ENCODE measurements around the gene TNIK. TPM values are rescaled to one million over a fixed set of nuclear protein-coding genes. Genes with fewer than 3 reads are reported as not detected.
A peak's percentile ranks its signal among the peaks of the same experiment; 100 is the strongest.

Gene TNIK
- total RNA-seq, 1 experiment from 2014 or later = 14.8 TPM

DNA sequence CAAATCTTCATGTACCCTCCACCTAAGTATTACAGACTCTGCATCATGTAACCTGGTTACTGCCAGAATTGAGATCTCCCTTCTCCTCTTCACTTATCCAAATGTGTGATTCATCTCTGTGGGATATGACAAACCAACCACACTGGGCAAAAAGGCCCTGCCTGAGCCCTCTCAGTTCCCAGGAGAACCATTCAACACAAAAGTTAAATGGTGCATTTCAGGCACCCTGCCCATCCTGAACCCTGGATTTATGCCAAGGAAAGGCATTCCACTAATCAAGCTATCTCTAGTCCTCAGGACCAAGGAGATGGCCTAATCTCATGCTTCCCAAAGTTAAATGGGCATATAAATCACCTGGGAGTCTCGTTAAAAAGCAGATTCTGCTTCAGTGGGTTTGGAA is 108.5 kb downstream of the TNIK start:
- H3K27me3 ChIP-seq = no peaks in the 10 kb centered on the region
- no peaks in the 10 kb centered on the region for H3K36me3 ChIP-seq
- H3K27ac ChIP-seq = no peak overlapping the region
- peak; percentile 51 to 66 for DNase-seq
- no peak overlapping the region for H3K4me3 ChIP-seq
- peaks cover 36% of the 10 kb centered on the region for H3K4me1 ChIP-seq
- no peaks in the 10 kb centered on the region for H3K9me3 ChIP-seq (replicated peaks)

DNA sequence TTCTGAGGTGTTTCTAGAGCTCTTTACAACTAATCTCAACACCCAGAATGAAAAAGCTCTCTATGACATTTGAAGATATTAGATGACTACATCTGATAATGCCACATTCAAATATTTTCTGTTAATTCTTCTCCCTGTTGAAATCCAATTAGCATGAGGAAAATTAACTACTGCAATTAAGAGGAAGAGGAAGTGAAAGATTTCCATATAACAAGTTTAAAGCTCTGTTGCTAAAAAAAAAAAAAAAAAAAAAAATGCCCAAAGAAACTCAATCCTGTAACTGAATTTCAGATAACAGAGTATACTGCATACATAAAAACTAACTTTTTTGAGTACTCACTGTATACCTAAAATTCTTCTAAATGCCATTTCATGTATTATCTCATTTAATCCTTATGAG is 109.8 kb downstream of the TNIK start:
- H3K27ac ChIP-seq = no peak overlapping the region
- no peak overlapping the region for H3K4me3 ChIP-seq
- peaks cover 37% of the 10 kb centered on the region for H3K4me1 ChIP-seq
- no peaks in the 10 kb centered on the region for H3K9me3 ChIP-seq (replicated peaks)
- H3K36me3 ChIP-seq = no peaks in the 10 kb centered on the region
- H3K27me3 ChIP-seq = no peaks in the 10 kb centered on the region
- DNase-seq = no peak

DNA sequence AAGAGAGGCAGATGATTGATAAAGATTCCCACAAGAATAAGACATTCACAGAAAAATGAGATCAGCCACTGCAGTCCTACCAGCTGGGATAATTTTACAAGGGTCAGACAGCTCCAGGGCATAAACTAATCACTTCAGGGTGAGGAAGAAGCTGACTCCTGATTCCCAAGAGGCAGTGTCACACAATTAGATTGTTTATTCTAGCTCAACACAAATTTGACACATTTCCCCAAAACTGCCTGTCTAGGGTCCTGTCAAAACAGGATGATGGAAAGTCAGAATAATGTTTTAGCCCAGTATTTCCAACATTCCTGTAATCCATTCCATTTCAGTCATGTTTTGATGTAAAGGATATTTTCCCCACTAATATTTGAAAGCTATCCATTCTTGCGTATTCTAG is 110.8 kb downstream of the TNIK start:
- H3K9me3 ChIP-seq (replicated peaks) = no peaks in the 10 kb centered on the region
- H3K36me3 ChIP-seq = no peaks in the 10 kb centered on the region
- no peaks in the 10 kb centered on the region for H3K27me3 ChIP-seq
- peak; percentile 42 to 69 for DNase-seq
- H3K4me1 ChIP-seq = peaks cover 37% of the 10 kb centered on the region
- H3K4me3 ChIP-seq = no peak overlapping the region
- no peak overlapping the region for H3K27ac ChIP-seq

DNA sequence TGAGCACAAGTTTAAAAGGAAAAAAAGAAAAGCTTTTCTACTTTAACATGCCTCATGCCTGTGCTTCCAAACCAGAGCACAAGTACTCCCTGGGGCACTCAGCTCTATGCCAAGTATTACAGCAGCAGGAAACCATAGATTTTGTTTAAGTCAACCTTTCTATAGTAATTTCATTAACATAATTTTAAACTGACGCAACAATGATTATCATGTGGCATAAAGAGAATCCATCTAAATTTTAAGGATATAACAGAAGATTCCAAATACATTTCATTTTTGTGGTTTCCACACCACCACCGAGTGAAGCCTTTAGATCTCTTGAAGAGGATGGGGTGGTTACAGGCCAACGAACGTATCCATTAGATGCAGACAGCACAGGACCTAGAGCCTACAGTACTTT is 112.1 kb downstream of the TNIK start:
- no peaks in the 10 kb centered on the region for H3K9me3 ChIP-seq (replicated peaks)
- H3K27ac ChIP-seq = 0 out of 2 replicates have a peak overlapping the region, but pooled peaks have one; percentile 1
- no peaks in the 10 kb centered on the region for H3K36me3 ChIP-seq
- no peaks in the 10 kb centered on the region for H3K27me3 ChIP-seq
- H3K4me1 ChIP-seq = peaks cover 37% of the 10 kb centered on the region
- no peak for DNase-seq
- H3K4me3 ChIP-seq = no peak overlapping the region

DNA sequence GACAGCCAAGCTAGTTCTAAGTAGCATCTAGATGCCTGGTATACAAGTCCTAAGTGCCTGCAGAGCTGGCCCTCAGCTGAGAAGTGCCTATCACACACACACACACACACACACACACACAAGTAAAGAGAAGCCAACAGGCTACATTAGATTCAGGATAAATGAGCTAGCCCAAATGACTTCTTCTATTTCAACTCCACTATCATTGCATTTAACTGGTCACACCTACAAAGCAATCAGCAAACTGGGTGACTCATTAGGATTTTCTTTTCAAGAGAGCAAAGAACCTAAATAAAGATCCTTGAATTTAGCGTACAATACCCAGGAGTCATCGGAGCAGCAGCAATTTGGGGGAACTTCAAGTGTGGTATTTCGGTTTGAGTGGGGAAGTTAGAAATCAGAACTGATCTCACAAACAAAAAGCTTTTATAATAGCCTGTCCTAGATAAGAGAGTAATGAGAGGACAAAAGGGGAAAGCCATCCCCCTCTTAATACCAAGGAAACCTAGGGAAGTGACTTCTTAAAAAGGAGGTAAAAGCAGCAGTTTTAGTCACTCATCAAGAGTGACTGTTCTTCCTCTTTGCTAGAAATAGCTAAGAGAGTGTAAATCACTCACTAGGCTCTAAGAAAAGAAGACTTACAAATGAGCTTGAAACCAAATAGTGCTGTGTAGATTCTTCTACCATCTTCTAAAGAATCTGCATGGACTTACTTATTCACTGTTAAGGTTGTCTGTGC is 112.7 kb downstream of the TNIK start:
- Histone ChIP-seq H3K4me3 (no peak overlapping the region), H3K9me3 (replicated peaks) (no peaks in the 10 kb centered on the region), H3K27ac (0 out of 2 replicates have a peak overlapping the region, but pooled peaks have one; percentile 1), H3K36me3 (no peaks in the 10 kb centered on the region), H3K4me1 (peaks cover 37% of the 10 kb centered on the region), H3K27me3 (no peaks in the 10 kb centered on the region)
- DNase-seq = no peak

DNA sequence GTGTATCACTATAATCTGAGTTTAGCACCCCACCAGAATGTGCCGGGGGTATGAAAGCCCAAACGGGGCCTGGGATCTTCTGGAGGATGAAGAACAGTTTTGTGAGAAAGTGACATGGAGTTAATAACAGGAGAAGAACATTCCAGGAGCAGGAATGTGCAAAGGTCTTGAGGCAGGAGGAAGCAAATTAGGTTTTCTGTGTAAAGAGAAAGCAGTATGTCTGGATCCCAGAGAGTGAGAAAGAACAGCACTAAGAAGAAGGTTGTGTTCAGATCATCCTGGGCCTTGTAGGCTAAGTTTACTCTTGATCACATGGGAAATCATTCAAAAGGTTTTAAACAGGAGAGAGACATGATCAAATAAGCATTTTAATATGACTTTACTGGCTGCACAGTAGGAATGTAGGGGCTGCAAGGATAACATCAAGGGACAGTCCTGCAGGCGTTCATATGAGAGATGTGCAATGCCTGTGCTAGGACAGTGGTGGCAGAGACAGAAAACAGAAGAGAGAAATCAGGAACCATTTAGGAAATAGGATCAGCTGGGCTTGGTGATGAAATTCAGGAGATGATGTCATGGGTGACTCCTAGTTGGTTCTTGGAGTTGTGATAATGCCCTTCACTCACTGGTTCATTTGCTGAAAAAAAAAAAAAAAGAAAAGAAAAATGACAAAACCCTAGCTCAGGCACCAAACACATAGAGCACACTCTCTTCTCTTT is 113.5 kb downstream of the TNIK start:
- Histone ChIP-seq H3K4me1 (peaks cover 35% of the 10 kb centered on the region), H3K36me3 (no peaks in the 10 kb centered on the region), H3K27ac (no peak overlapping the region), H3K4me3 (no peak overlapping the region), H3K27me3 (no peaks in the 10 kb centered on the region), H3K9me3 (replicated peaks) (no peaks in the 10 kb centered on the region)
- DNase-seq = no peak

DNA sequence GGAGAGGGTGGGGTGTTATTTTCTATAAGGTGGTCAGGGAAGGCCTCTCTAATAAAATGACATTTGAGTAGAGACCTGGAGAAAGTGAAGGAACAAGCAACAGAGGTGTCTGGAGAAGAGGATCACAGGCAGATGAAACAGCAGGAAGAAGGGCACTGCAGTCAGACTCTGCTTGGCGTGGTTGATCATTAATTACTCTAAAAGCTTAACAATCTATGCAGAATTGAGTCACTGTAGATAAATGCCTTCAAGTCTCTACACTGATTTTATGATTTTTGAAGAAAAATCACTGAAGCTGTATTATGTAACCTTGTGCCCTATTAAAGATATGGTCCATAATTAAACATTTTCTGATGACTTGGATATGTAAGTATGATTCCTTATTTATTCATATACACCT is 114.2 kb downstream of the TNIK start:
- no peaks in the 10 kb centered on the region for H3K27me3 ChIP-seq
- no peak for DNase-seq
- no peak overlapping the region for H3K27ac ChIP-seq
- H3K4me3 ChIP-seq = no peak overlapping the region
- no peaks in the 10 kb centered on the region for H3K9me3 ChIP-seq (replicated peaks)
- no peaks in the 10 kb centered on the region for H3K36me3 ChIP-seq
- peaks cover 30% of the 10 kb centered on the region for H3K4me1 ChIP-seq

DNA sequence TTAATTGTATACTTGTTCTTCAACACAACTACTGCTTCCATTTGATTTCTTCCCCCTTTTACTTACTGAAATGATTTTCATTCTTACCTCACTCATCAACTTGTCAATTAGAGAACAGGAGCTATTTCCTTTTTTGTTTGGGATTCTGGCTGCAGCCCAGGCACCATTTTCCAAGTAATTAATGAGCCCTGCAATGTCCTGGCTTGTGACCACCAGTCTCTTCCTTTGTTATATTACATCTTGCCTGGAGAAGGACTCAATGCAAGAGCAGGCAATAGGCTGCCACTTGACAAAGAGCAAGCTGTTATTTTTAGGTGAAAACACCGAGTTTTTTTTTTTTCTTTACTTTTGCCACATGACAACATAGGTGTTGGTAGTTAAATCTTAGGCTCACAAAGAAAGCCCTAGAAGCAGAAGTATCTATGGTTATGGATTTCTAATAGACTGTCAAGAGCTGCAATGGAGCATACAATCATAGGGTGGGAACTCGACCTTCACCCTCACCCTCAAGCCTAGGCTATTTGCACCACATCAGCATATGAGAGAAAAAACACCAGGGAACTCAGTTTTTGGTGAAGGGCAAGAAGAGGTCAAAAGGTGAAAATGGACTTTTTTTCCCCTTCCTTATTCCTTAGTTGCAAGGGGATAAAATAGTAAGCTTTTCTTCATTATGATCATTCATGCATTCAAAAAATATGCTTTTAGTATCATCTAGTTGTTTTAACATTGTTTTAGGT is 114.9 kb downstream of the TNIK start:
- no peaks in the 10 kb centered on the region for H3K36me3 ChIP-seq
- no peak overlapping the region for H3K4me3 ChIP-seq
- peaks cover 30% of the 10 kb centered on the region for H3K4me1 ChIP-seq
- H3K27ac ChIP-seq = no peak overlapping the region
- H3K27me3 ChIP-seq = no peaks in the 10 kb centered on the region
- DNase-seq = no peak
- no peaks in the 10 kb centered on the region for H3K9me3 ChIP-seq (replicated peaks)

DNA sequence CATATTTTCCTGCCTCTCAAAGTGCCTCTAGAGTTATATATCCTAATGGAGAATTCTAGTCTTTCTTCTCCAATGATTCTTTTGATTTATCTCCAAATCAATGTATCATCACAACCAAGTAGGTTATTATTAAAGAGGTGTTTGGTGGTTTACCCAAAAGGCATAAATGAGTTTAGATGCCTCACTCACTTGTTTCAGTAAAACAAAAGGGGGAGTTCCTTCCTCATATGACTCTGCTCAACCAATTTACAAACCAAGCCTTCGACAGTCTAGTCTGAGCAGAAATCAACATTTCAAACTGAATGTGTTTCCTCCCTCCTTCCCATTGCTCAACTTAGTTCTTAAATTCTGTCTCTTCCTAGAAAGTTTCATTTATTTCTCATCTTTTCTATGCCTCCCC is 116.5 kb downstream of the TNIK start:
- DNase-seq = no peak
- Histone ChIP-seq H3K27ac (no peak overlapping the region), H3K9me3 (replicated peaks) (no peaks in the 10 kb centered on the region), H3K4me3 (no peak overlapping the region), H3K36me3 (no peaks in the 10 kb centered on the region), H3K4me1 (peaks cover 19% of the 10 kb centered on the region), H3K27me3 (no peaks in the 10 kb centered on the region)

DNA sequence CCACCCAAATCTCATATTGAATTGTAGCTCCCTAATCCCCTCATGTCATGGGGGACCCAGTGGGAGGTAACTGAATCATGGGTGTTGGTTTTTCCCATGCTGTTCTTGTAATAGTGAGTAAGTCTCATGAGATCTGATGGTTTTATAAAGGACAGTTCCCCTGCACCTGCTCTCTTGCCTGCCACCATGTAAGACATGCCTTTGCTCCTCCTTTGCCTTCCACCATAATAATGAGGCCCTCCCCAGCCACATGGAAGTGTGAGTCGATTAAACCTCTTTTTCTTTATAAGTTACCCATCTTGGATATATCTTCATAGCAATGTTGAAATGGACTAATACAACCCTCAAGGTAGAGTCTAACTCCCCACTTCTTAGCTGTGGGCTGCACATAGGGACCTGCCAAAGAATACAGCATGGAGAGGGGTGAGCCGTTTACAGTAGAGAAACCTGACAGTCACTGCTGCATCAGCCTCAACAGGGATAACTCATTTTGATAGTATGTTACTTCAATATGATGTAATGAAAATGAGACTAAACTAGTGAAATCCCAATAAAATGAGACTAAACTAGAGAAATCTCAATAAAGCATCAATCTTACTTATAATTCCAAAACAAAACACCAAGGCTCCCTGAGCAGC is 117.3 kb downstream of the TNIK start:
- Histone ChIP-seq H3K4me1 (peaks cover 11% of the 10 kb centered on the region), H3K27ac (no peak overlapping the region), H3K27me3 (no peaks in the 10 kb centered on the region), H3K36me3 (no peaks in the 10 kb centered on the region), H3K9me3 (replicated peaks) (no peaks in the 10 kb centered on the region), H3K4me3 (no peak overlapping the region)
- no peak for DNase-seq

DNA sequence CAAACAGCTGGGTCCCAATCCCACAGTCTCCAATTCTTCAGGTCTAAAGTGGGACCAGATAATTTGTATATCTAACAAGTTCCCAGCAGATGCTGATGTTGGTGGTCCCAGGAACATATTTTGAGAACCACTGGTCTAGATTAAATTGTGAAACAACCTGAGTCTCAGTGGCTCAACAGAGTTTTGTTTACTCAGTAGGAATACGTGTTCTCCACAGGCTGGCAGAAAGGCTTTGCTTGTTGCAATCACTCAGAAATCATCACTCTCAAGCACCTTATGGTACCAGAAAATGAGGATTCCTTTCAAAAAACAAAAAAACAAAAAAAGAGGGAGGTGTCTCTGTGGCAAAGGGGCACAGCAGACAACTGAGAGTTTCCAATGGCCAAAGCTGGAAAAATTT is 118.0 kb downstream of the TNIK start:
- H3K27ac ChIP-seq = no peak overlapping the region
- DNase-seq = no peak
- no peaks in the 10 kb centered on the region for H3K36me3 ChIP-seq
- H3K9me3 ChIP-seq (replicated peaks) = no peaks in the 10 kb centered on the region
- H3K4me1 ChIP-seq = peaks cover 4% of the 10 kb centered on the region; the same call in 1 of the 2 replicates
- H3K4me3 ChIP-seq = no peak overlapping the region
- H3K27me3 ChIP-seq = no peaks in the 10 kb centered on the region

DNA sequence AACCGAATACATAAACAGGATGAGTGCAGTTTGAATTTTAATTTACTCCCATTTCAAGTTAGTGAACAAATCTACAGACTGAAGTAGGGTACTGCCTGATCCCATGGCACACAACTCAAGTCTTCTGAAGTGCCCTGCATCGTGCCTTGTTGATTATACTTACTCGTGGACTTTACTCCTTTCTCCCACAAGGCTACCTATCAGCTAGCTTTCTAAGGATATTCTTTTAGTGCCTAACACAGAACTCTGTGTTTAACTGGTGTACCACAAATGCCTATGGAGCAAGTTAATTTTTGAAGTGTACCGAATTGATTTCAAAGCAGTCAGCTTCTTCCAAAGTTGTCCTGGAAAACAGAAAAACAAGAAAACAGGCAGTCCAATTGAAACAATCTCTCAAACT is 119.8 kb downstream of the TNIK start:
- H3K4me1 ChIP-seq = no peaks in the 10 kb centered on the region
- no peak overlapping the region for H3K27ac ChIP-seq
- DNase-seq = no peak
- no peaks in the 10 kb centered on the region for H3K36me3 ChIP-seq
- H3K4me3 ChIP-seq = no peak overlapping the region
- no peaks in the 10 kb centered on the region for H3K27me3 ChIP-seq
- H3K9me3 ChIP-seq (replicated peaks) = no peaks in the 10 kb centered on the region

DNA sequence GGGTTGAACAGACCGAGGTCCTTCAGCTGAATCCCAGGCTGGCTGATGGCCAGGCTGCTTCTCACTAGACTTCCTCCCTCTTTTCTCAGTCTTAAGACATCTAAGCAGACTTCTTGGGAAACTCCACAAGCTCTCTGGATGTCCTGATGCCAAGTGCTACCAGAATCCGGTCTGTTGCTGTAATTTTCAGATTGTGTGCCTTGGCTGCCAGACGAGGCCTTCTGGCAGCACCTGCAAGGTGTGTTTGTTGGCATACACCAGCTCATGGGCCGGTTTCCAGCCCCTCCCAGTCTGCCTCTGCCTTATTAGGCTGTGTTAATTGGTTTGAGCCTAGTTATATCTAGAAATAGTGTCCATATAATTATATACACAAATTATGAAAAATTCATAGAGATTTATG is 120.6 kb downstream of the TNIK start:
- Histone ChIP-seq H3K4me1 (peaks cover 6% of the 10 kb centered on the region), H3K27ac (no peak overlapping the region), H3K27me3 (no peaks in the 10 kb centered on the region), H3K9me3 (replicated peaks) (no peaks in the 10 kb centered on the region), H3K36me3 (no peaks in the 10 kb centered on the region), H3K4me3 (no peak overlapping the region)
- no peak for DNase-seq

DNA sequence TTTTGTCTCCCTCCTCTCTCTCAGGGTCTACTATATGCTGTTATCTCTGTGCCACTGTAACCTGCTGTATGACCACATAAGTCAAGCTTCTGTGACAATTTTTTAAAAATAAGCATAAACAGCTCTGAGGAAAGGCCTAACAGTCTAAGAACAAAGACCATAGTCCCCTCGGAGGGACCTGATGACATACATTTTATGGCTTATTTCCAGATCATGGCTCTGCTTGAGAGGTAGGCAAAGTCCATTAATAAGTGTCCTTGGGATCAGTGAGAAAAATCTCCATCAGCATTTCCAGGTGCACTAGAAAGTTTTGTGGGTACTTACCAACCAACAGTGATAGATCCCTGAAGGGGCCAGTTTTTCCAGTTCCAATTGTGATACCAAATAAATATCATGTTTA is 123.8 kb downstream of the TNIK start:
- no peak for DNase-seq
- Histone ChIP-seq H3K27me3 (no peaks in the 10 kb centered on the region), H3K27ac (no peak overlapping the region), H3K4me1 (peaks cover 11% of the 10 kb centered on the region), H3K36me3 (no peaks in the 10 kb centered on the region), H3K4me3 (no peak overlapping the region), H3K9me3 (replicated peaks) (no peaks in the 10 kb centered on the region)

DNA sequence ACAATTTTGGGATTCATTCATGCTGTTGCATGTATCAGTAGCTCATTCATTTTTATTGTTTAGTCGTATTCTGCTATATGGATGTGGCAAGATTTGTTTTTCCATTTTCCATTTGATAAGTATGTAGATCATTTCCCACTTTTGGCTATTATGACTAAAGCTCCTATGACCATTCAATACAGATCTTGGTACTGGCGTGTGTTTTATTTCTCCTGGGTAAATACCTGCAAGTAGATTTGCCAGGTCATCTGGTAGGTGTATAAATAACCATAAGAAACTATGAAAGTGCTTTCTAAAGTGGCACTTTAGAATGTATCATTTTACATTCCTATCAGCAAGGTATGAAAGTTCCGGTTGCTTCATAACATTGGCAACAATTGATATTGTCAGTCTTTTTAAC is 124.6 kb downstream of the TNIK start:
- Histone ChIP-seq H3K27me3 (no peaks in the 10 kb centered on the region), H3K4me1 (peaks cover 11% of the 10 kb centered on the region), H3K27ac (no peak overlapping the region), H3K36me3 (no peaks in the 10 kb centered on the region), H3K9me3 (replicated peaks) (no peaks in the 10 kb centered on the region), H3K4me3 (no peak overlapping the region)
- no peak for DNase-seq
